NCI-H1417 treated with DMSO at 0.1 percent for 48 hours (cell line): ENCODE results near the gene AGMO.

Experiments used
- DNase-seq: peaks from one replicate; lab custom pipeline; 2025; lab: John Stamatoyannopoulos, UW

Gene AGMO

DNA sequence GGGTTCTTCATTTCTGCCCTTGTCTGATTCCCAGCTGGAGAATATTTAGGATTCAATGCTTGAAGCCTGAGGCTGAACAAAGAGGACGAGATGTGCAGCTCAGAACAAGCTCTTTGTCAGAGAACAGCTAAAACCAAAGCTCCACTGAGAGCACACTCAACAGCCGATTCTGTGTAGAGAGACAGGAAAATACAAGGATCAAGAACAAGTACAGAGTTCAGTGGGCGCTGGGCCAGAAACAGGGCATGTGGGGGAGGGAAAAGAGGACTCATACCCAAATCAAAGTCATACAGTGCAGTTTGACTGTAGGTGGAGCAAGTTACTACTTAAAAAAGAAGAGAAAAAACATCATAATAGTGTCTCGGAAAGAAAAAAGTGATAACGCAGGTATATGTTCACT lies at the start of gene AGMO:
TSS of gene AGMO (minus strand) at position 181 of the 400 bp plus-strand sequence.
- DNase-seq, result no peak

DNA sequence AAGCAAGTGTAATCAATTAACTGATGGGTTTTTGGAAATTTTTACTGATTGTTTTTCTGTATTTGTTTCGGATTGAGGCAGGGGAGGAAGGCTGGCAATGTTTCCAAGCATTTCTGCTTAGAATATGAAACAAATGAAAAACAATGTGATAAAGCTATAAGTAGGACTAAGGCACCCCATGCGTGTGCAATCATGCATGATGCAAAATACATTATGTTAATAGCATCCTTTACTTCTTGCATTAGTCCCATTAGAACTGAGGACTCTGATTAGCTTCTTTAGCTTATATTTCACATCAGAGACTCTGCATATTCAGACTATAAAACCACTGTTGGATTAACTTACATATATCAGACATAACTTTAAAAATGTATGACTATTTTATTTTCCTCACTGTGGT lies 48.7 kb upstream of the AGMO start:
- DNase-seq, result no peak

DNA sequence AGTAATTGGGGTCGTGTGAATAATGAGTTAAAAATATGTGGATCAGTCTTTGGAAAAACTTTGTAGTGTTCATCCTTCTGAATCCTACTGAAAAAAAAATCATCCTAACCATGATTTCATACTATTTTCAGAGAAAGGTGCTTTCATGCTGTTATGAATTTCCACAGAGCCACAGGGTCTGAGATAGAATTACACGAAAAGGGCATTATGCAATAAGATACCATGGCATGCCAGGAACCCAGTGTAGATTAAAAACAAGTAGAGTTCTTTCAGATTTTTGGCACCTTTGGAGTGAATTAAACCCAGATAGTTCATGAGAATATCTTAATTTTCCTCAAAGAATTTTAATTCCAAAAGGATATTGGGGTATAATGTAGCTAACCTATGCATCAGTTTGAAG lies 47.5 kb upstream of the AGMO start:
- DNase-seq, result no peak

- no peak for DNase-seq
These were observed 45.9 kb upstream of the AGMO start for GRCh38 chr7:15607529-15608210.

DNA sequence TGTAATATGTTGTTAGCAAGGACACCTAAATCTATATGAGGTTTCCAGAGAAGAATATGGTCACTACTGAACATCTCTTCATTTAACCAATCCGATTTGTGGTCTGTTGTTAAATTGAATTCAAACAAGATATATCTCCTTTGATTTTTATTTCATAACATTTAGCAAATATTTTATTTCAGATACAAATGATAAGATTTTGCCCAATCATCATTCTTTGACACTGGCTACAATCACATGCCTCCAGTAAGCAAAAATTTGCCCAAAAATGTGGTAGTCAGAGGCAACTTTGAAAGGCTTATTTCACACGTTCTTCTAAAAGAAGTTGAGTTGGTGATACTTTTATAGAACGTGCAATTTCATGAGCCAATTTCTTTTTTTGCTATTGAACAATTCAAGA lies 44.7 kb upstream of the AGMO start:
- no peak for DNase-seq

GRCh38 chr7:15604166-15604565 lies 42.4 kb upstream of the AGMO start:
- no peak for DNase-seq

DNA sequence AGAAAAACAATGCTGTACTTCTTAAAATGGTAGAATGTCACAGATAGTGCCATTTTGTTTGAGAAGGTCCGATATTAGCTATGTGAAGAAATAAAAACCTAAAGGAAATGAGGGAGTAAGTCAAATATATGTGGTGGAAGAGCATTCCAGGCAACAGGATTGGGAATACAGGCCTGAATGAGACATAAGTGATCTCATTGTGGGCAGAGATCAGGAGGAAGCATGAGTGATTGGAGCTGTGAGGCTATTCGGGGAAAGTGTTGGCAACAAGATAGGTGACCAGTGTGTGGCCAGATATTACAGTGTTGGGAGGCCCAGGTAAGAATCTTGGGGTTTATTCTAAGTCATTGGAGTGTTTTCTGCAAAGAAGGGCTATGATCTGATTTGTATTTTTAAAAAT lies 41.3 kb upstream of the AGMO start:
- DNase-seq, result no peak

DNA sequence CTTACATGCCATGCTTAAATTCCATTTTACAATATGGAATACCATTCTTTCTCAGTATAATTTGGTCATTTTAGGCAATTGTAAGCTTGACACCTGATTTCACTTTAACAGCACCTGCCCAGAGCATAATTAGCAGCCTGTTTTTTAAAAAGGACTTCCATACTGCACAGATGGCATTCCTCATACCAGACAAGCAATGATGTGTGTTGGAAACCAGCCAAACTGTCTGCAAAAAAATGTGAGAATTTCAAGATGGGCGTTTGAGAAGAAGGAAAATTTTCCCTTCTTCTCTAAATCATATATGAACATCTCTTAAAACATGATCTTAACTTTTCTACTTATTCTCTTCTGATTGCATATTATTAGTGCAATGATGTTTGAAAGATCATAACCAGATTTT lies 40.4 kb upstream of the AGMO start:
- DNase-seq, result no peak

DNA sequence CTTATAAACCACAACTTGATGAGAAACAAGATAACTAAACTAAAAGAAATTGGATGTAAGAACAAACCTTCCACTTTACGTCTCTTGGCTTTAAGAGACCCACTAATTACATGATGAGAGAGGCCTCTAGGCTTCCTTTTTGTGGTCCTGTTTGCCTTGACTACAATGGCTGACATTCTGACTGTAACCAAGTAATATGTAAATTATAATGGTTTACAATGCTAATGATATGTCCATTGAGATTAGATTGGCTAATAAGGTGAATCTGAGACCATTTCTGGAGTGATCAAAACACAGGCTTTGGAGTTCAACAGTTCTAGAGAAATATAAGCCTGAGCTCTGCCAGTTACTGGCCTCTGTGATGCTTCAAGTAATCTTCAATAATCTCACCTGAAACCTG lies 39.4 kb upstream of the AGMO start:
- no peak for DNase-seq

DNA sequence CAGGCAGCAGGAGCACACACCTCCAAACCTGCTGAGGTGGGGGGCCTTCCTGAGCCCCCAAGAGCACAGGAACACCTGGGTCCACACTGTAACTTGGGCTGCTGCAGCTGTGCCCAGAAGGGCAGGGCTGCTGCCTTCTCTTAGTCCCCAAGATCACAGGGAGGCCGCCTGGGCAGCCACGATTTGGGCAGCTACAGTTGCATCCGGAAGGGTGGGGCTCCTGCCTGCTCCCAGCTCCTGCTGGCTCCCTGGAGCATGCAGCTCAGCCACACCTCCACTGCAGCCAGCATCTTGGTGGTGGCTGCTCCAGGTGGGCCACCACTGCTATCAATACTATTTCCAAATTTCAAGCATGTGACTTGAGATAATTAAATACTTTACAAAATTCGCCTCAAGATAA lies 38.5 kb upstream of the AGMO start:
- no peak for DNase-seq

GRCh38 chr7:15594461-15594860 lies 32.6 kb upstream of the AGMO start:
- DNase-seq, result no peak

GRCh38 chr7:15593382-15593781 lies 31.6 kb upstream of the AGMO start:
- no peak for DNase-seq

- no peak for DNase-seq
These were observed 24.5 kb upstream of the AGMO start for GRCh38 chr7:15586266-15586665.

DNA sequence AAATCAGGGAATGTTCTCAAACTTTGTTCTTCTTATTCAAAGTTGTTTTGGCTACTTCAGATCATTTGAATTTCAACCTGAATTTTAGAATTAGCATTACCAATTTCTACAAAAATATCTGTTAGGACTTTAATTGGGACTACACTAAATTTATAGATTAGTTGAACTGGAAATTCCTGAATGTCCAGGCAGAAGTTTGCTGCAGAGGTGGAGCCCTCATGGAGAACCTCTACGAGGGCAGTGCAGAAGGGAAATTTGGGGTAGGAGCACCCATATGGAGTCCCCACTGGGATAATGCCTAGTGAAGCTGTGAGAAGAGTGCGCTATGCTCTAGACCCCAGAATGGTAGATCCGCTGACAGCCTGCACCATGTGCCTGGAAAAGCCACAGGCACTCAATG lies 22.8 kb upstream of the AGMO start:
- no peak for DNase-seq

DNA sequence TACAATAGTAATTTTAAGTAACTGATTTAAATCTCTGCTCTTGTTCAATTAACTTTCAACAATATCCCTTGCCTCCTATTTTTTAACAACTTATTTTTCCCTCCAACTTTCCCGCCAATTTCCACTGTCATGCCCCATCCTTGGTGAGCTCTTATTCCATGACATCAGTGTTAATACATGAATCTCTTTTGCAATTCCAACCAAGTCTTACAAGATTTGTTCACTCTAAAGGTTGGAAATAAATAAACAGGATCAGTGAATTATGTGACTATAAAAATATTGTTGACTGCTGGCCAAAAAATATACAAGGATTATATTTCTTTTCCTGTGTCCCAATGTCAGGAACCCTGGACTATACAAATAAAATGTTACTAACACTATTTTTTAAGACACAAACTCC lies 21.0 kb upstream of the AGMO start:
- DNase-seq, result no peak

GRCh38 chr7:15581352-15581951 lies 19.6 kb upstream of the AGMO start:
- no peak for DNase-seq

- no peak for DNase-seq
These were observed 19.0 kb upstream of the AGMO start for GRCh38 chr7:15580604-15581351.

GRCh38 chr7:15577600-15577999 lies 15.8 kb upstream of the AGMO start:
- DNase-seq, result no peak

- no peak for DNase-seq
These were observed 9.6 kb upstream of the AGMO start for GRCh38 chr7:15571301-15571878.

DNA sequence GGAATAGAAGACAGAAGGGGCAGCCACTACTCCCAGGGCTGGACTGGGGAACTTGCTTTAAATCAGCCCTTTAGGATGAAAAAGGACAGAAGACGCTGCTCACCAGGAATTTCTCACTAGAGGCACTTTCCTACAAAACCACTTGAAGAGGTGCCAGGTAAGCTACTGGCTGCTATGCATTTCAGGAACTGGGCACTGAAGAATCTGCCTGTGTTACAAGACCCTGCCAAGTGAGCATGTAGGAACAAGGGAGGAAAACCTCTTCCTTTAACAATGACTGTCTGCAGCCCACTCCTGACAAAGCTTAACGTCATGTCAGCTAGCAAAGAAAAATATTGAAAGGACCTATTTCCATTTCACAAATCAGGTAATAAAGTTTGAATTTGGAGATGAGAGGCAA lies 5.8 kb upstream of the AGMO start:
- DNase-seq, result no peak

DNA sequence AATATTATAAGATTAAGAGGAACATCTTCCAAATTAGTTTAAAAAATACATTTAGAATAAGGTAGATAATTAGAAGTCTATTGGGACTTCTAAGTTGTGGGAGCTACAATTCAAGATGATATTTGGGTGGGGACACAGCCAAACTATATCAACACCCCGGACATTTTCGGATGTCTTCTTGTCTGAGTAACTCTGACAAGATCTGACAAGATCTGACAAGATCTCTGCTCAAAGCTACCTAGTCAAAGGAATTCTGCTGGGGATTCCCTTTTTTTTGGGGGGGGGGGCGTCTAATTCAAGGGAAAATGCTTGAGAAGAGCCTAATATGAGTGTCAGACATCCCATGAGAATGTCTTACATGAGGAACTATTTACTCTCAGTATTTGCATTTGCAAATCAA lies 5.2 kb upstream of the AGMO start:
- DNase-seq, result no peak

GRCh38 chr7:15566476-15566875 lies 4.7 kb upstream of the AGMO start:
- DNase-seq, result no peak

DNA sequence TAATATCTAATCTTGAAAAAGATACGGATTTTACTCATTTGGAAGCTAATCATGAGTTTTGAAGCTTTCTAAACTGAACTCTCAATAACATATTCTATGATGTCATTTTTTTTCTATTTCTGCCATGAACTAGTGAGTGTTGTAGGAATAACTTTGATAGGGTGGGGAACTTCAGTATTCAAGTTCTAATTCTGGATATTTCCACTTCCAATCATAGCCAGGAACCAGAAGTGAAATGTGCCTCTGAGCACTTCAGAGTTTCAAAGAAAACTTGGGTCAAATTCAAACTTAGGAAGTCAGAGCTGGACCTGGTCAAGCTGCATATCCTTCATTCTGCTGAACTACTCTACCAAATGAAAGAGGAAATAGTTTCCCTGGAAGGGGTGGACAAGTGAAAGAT lies 847 bp downstream of the AGMO start:
- DNase-seq, result no peak
